HEK293 (cell line): ENCODE results near the gene CTBP2.

Experiments
- CTCF ChIA-PET: fragments of 350-600 bp; formaldehyde crosslinking; extraction: SDS; loops from one replicate; lab custom pipeline; 2021; ENCODE audit warnings: antibody characterized with exemption; lab: Yijun Ruan, JAX
- POLR2A ChIA-PET: fragments of 300-600 bp; formaldehyde crosslinking; extraction: SDS; loops from one replicate; lab custom pipeline; 2020; ENCODE audit warnings: antibody characterized with exemption, inconsistent platforms; lab: Yijun Ruan, JAX
- H3K27ac ChIP-seq: fragments of 200-500 bp; sonication (Bioruptor generic); 2 replicates; pipeline ENCODE4 v1.5.1; 2014; ENCODE audit warnings: low read depth, low read length, control low read depth, inconsistent platforms; ENCODE audit errors: extremely low read depth
- H3K36me3 ChIP-seq, 2 experiments: fragments of 200-500 bp in 1 of 2; sonication (Bioruptor generic) in 1 of 2; 1 replicate in 1 of 2; 2 replicates in 1 of 2; pipeline ENCODE4 v1.5.1; 2014 to 2017; ENCODE audit warnings: inconsistent platforms in 2 of 2, low read length in 2 of 2; ENCODE audit not compliant: control insufficient read depth in 2 of 2, insufficient read depth in 1 of 2
- H3K4me1 ChIP-seq: fragments of 200-500 bp; sonication (Bioruptor generic); 2 replicates; pipeline ENCODE4 v1.5.1; 2014; ENCODE audit warnings: mild to moderate bottlenecking, low read length, inconsistent platforms; ENCODE audit not compliant: control insufficient read depth, insufficient read depth
- H3K4me3 ChIP-seq: 2 replicates; pipeline ENCODE4 v1.5.1; 2011; ENCODE audit warnings: low read depth, mild to moderate bottlenecking, control low read depth, low read length, moderate library complexity
- H3K9me3 ChIP-seq: fragments of 200-500 bp; sonication (Bioruptor generic); 2 replicates; pipeline ENCODE4 v1.5.1; 2014; ENCODE audit warnings: low read depth, low read length, inconsistent platforms; ENCODE audit not compliant: control insufficient read depth, insufficient read depth
- AEBP2 ChIP-seq: fragments of 450-650 bp; formaldehyde crosslinking; IDR thresholded peaks from 2 replicates; pipeline ENCODE4 v1.5.1; 2016; ENCODE audit warnings: missing biosample characterization, missing genetic modification characterization, borderline replicate concordance
- MYNN ChIP-seq: fragments of 450-650 bp; formaldehyde crosslinking; IDR thresholded peaks from 2 replicates; pipeline ENCODE4 v1.5.1; 2016; ENCODE audit warnings: missing biosample characterization, missing genetic modification characterization, borderline replicate concordance
- PRDM10 ChIP-seq: fragments of 450-650 bp; formaldehyde crosslinking; IDR thresholded peaks from 2 replicates; pipeline ENCODE4 v1.5.1; 2016; ENCODE audit warnings: missing biosample characterization, missing genetic modification characterization
- SP7 ChIP-seq: fragments of 450-650 bp; formaldehyde crosslinking; IDR thresholded peaks from 2 replicates; pipeline ENCODE4 v1.5.1; 2016; ENCODE audit warnings: missing biosample characterization, missing genetic modification characterization
- ZBTB10 ChIP-seq: fragments of 450-650 bp; formaldehyde crosslinking; IDR thresholded peaks from 2 replicates; pipeline ENCODE4 v1.5.1; 2016; ENCODE audit warnings: missing biosample characterization, missing genetic modification characterization
- ZBTB11 ChIP-seq: fragments of 450-650 bp; formaldehyde crosslinking; conservative IDR thresholded peaks from 2 replicates; pipeline ENCODE4 v1.5.1; 2016; ENCODE audit warnings: low read depth, missing biosample characterization, missing genetic modification characterization
- ZBTB44 ChIP-seq: fragments of 450-650 bp; IDR thresholded peaks from 2 replicates; pipeline ENCODE4 v1.5.1; 2018; ENCODE audit warnings: missing biosample characterization, mild to moderate bottlenecking, missing genetic modification characterization
- ZNF362 ChIP-seq: fragments of 450-650 bp; formaldehyde crosslinking; IDR thresholded peaks from 2 replicates; pipeline ENCODE4 v1.5.1; 2016; ENCODE audit warnings: missing biosample characterization, missing genetic modification characterization
- ZNF398 ChIP-seq: fragments of 450-650 bp; formaldehyde crosslinking; IDR thresholded peaks from 2 replicates; pipeline ENCODE4 v1.5.1; 2017; ENCODE audit warnings: missing biosample characterization, missing genetic modification characterization
- ZNF426 ChIP-seq: fragments of 450-650 bp; formaldehyde crosslinking; IDR thresholded peaks from 2 replicates; pipeline ENCODE4 v1.5.1; 2017; ENCODE audit warnings: missing biosample characterization, missing genetic modification characterization, mild to moderate bottlenecking, inconsistent platforms, moderate library complexity
- ZNF529 ChIP-seq: fragments of 450-650 bp; formaldehyde crosslinking; IDR thresholded peaks from 2 replicates; pipeline ENCODE4 v1.5.1; 2017; ENCODE audit warnings: missing genetic modification characterization, missing biosample characterization; ENCODE audit not compliant: insufficient replicate concordance
- ZNF549 ChIP-seq: fragments of 450-650 bp; IDR thresholded peaks from 2 replicates; pipeline ENCODE4 v1.5.1; 2018; ENCODE audit warnings: missing biosample characterization, missing genetic modification characterization, mild to moderate bottlenecking, inconsistent platforms, moderate library complexity
- ZNF596 ChIP-seq: fragments of 450-650 bp; IDR thresholded peaks from 2 replicates; pipeline ENCODE4 v1.5.0; 2018; ENCODE audit warnings: missing biosample characterization, mild to moderate bottlenecking, missing genetic modification characterization, moderate library complexity
- ZNF707 ChIP-seq: fragments of 450-650 bp; formaldehyde crosslinking; IDR thresholded peaks from 2 replicates; pipeline ENCODE4 v1.5.1; 2016; ENCODE audit warnings: missing biosample characterization, missing genetic modification characterization

Gene CTBP2

GRCh38 chr10:125177641-125178640 lies 17.6 kb upstream of the CTBP2 start:
- H3K9me3 ChIP-seq = no peaks in the 10 kb centered on the region
- H3K36me3 ChIP-seq = no peaks in the 10 kb centered on the region
- POLR2A ChIA-PET = no interaction called here
- TF ChIP-seq PRDM10 (no peak), SP7 (no peak), ZNF398 (tag by site-specific recombination) (no peak), ZBTB44 (tag by site-specific recombination) (no peak), ZNF596 (tag by site-specific recombination) (no peak), ZNF362 (tag by site-specific recombination) (no peak), ZNF549 (tag by site-specific recombination) (no peak), ZNF426 (tag by site-specific recombination) (no peak), ZNF707 (tag by site-specific recombination) (no peak), ZBTB11 (tag by site-specific recombination) (no peak), AEBP2 (no peak), ZBTB10 (tag by site-specific recombination) (no peak), MYNN (no peak), ZNF529 (tag by site-specific recombination) (no peak)
- no peak overlapping the region for H3K27ac ChIP-seq
- H3K4me3 ChIP-seq = no peak overlapping the region
- CTCF ChIA-PET = interaction anchor here (0.5 to 0.7 kb wide), 4 partner anchors 12 to 886 kb away, joined by 3 to 5 read pairs (median 3); no protein-coding TSS in a partner anchor
- H3K4me1 ChIP-seq = no peaks in the 10 kb centered on the region
